ENCODE data around the gene FANCD2. TPM values are rescaled to one million over a fixed set of nuclear protein-coding genes. Genes with fewer than 3 reads are reported as not detected.

The FANCD2 gene
- total and polyA plus RNA-seq, 2 experiments from 2014 or later, result 61.5 to 71.6 TPM

- no peaks in the 10 kb centered on the region for H3K79me2 ChIP-seq (replicated peaks; ENCODE audit: insufficient read depth)
- H3K36me3 ChIP-seq (ENCODE audit: insufficient read depth), result no peaks in the 10 kb centered on the region
- H3K9me3 Mint-ChIP-seq, result no peaks in the 10 kb centered on the region; the same call in 2 of the 3 replicates
- H4K20me1 ChIP-seq (replicated peaks; ENCODE audit: insufficient read depth), result peaks cover 18% of the 10 kb centered on the region
- no peak overlapping the region for H3K27ac Mint-ChIP-seq
- H3K4me3 Mint-ChIP-seq, result peak overlapping the region; percentile 63
- peaks cover 26% of the 10 kb centered on the region for H3K4me1 Mint-ChIP-seq
- H3K27me3 Mint-ChIP-seq (ENCODE audit: insufficient read depth, low read depth, poor library complexity), result peaks cover 22% of the 10 kb centered on the region
- ATAC-seq (no peak), DNase-seq (ENCODE audit: low spot score) (no peak)
- peaks cover 4% of the 10 kb centered on the region; the same call in 1 of the 2 replicates for H3K27me3 ChIP-seq (ENCODE audit: insufficient read depth)
- H3F3A ChIP-seq (replicated peaks; ENCODE audit: low read depth), result no peaks in the 10 kb centered on the region
- peak overlapping the region; percentile 77 for H3K4me3 ChIP-seq
- no peak overlapping the region for H3K27ac ChIP-seq (ENCODE audit: low read depth)
- peak overlapping the region; percentile 63; the same call in 1 of the 2 replicates for H2AFZ ChIP-seq
- no peak for TF ChIP-seq POLR2AphosphoS5 (IDR thresholded peaks at IDR 0.05; ENCODE audit: low read depth)
- no peak for TF ChIP-seq CREB1 (CRISPR knock-in tag; IDR thresholded peaks at IDR 0.05; ENCODE audit: low read depth)
- TF ChIP-seq STAT1 (IDR thresholded peaks at IDR 0.05; ENCODE audit: unreplicated experiment), result no peak
- TF ChIP-seq EZH2 (IDR thresholded peaks at IDR 0.05; ENCODE audit: low read depth, unreplicated experiment), result no peak
- no peak for TF ChIP-seq NANOG (IDR thresholded peaks at IDR 0.05; ENCODE audit: borderline replicate concordance)
- no peak for TF ChIP-seq EZH2phosphoT487 (IDR thresholded peaks at IDR 0.05; ENCODE audit: unreplicated experiment)
- no peak for TF ChIP-seq ZNF462 (CRISPR knock-in tag; IDR thresholded peaks at IDR 0.05)
- TF ChIP-seq REST (IDR thresholded peaks at IDR 0.05; ENCODE audit: unreplicated experiment), result no peak
- TF ChIP-seq ETS1 (IDR thresholded peaks at IDR 0.05), result no peak
- TF ChIP-seq ZNF331 (CRISPR knock-in tag; IDR thresholded peaks at IDR 0.05; ENCODE audit: low read depth), result no peak
- TF ChIP-seq JUNB (IDR thresholded peaks at IDR 0.05; ENCODE audit: unreplicated experiment), result no peak
- no peak for TF ChIP-seq ZNF114 (CRISPR knock-in tag; IDR thresholded peaks at IDR 0.05)
- no peak for TF ChIP-seq CTCF (conservative IDR thresholded peaks at IDR 0.05; ENCODE audit: low read depth in 2 of 2)
- H3K4me1 ChIP-seq (ENCODE audit: insufficient read depth), result peaks cover 12% of the 10 kb centered on the region; the same call in 1 of the 2 replicates
- H3K9me2 ChIP-seq (ENCODE audit: insufficient read depth), result no peaks in the 10 kb centered on the region
- H3K36me3 Mint-ChIP-seq (ENCODE audit: low read depth), result no peaks in the 10 kb centered on the region
- peak overlapping the region; percentile 89 for H3K4me2 ChIP-seq
Measured at GRCh38 chr3:10010421-10010877, 15.8 kb upstream of the FANCD2 start.
